GM19025 (cell line): ENCODE data around the gene MLLT10.
"Not testable (repeated sequence)": the region's sequence is repeated elsewhere in the genome, so short reads cannot be mapped to it uniquely, and the experiment has no call there.

Experiments used
- ATAC-seq: cut with Tn5 transposase; IDR thresholded peaks from one replicate; pipeline ENCODE4 v1.9.1; 2021; ENCODE audit warnings: mild to moderate bottlenecking, low read depth, moderate library complexity; ENCODE audit not compliant: unreplicated experiment

Gene MLLT10

DNA sequence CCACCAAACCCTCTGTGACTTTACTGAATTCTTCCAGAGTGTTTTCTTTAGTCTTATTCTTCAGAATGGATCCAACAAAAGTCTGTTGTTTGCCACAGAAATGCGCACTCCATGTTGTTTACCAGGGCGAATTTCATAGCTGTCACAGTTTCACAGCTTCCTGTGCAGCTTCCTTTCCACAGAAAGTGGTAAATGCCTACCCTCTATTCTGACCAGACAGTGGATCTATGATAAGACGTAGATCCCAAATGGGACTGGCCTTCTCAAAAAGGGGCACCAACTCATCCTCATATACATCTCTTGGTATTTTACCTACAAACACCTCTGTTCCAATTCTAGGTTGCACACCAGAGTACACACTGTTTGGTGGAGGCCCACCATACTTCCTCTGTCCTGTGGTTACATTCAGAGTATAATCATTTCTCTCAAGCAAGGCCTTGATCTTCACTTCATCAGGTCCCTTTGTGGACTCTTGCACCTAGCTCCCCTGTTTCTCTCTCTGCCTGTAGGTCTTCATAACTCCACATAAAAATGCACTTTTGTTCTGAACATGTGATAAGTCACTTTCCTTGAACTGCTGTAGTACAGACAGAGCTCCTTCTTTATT, 91.7 kb downstream of the MLLT10 start:
- ATAC-seq = no peak

DNA sequence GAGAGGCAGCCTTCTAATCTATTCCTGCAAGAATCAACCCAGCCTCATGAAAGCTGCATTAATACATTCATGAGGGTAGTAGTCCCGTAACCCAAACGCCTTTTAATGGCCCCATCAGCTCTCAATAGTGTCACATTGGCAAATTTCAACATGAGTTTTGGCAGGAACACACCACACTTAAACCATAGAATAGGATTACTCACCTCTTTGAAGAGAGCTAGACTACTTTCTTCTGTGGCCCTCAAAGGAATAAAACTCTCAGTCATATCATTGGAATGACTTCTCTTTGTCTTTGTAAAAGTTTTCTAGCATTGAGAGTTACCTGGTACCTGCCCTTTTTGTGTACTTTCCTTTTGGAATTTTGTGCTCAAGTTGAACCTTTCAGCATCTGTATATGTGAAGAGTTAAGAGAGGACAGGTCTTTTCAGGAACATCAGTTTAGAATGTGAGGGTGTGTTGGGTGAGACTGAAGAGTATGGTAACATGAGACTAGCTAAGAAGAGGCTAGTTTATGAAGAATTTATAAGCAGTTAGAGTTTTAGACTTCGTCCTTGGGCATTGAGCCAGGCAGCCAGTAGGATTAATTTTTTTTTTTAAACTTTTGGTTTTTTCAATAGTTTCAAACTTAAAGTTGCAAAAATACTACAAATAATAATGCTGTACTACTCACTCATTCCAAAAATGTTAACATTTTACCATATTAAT, 92.6 kb downstream of the MLLT10 start:
- ATAC-seq = no peak

DNA sequence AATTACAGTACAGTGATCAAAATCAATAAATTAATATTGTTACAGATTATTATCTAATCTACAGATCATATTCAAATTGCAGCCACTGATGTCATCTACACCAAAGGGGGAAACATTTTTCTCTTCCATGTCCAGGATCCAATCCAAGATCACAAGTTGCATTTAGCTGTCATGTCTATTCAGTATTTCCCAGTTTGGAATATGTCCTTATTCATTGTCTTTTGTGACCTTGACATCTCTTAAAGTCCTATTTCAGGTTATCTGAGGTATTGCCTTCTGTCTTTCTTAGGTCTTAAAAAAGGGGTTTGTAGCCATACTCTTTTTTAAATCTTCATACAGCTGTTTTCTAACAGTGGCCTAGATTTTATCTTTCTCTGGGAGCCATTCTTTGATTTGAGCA, 93.3 kb downstream of the MLLT10 start:
- no peak for ATAC-seq

DNA sequence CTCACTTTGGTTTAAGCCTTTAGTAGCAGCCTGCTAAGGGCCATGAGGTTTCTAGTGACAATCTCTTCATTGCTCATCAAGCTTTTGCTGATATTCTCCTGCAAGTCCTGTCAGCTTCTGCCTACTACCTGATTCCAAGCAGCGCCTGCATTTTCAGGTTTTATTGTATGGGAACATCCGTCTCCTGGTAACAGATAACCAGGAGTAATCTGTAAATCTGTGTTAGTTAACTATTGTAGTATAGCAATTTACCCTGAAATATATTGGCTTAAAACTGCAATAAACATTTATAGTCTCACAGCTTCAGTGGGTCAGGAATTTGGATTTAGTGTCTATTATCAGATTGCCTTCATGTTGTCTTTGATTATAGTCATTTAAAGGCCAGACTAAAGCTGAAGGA, 94.0 kb downstream of the MLLT10 start:
- no peak for ATAC-seq

DNA sequence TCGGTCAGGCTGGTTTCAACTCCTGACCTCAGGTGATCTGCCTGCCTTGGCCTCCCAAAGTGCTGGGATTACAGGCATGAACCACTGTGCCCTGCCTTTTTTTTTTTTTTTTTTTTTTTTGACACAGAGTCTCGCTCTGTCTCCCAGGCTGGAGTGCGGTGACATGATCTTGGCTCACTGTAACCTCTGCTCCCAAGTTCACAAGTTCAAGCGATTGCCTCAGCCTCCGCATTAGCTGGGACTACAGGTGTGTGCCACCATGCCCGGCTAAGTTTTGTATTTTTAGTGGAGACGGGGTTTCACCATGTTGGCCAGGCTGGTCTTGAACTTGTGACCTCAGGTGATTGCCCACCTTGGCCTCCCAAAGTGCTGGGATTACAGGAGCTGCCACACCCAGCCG, 94.6 kb downstream of the MLLT10 start:
- ATAC-seq = not testable (repeated sequence)

DNA sequence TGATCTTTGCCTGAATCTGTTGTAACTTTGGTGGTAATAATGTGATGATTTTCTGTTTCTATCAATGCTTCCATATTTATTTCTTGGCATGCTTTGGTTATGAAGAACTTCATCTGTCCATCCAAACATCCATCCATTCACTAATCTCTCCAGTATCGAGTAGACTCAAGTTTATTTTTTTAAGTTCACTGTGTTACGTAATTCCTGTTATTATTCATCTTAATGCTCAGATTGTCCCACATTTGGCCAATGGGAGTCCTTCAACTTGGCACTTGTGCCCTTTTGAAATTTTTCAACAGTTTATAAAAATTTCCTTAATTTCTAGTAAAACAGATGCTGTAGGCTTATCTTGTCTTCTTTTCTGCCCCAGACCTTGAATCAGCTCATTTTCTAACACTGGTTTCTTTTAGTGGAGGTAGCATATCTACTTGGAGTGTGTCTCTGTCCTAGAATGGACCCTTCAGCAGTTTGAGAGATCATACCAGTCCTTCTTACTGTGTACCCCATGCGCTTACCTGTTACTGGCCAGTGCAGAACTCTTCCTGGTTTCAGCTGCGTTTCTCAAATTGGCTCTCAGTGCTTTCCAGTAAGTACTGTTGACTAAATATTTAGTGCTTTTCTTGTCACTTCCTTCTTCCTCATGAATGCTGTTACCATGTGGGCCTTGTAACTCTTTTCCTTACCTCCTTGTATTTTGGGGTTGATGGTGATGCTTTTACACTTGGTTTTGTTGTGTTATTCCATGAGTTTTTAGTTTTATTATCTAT, 100.8 kb downstream of the MLLT10 start:
- no peak for ATAC-seq

DNA sequence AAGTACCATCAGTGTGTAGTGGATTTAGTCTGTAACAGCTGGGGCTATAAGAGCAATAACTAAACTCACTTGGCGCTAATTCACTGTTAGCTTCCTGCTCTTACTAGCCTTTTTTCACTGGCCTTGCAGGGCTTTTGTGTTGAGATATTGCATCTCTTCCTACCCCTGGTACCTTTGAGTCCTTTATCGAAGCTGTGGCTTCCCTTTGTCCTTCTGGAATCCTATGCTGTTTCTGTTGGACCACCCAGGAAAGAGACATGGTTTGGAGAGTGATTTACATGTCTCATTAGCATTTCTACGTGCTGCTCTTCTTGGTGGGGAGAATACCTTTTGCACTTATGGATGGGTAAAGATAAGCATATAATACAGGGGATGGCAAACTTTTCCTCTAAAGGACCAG, 103.8 kb downstream of the MLLT10 start:
- ATAC-seq = no peak

DNA sequence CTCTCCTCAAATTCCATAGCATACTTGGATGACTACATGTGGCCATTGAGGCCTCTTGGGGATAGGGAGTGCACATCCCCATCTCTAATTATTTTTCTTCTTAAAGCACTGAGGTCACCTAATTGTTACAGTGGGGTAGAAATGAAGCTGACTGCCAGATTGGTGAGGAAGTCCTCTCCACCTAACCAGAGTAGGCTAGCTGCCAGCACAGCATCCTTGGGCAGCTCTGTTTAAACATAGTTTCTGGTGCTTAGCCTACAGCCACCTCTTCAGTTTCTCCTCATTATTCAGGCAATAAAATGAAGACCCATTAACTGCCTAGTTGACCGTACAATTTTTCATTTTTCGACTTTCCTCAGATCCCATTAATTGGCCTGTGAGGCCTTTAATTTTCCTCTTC, 104.6 kb downstream of the MLLT10 start:
- ATAC-seq = no peak

DNA sequence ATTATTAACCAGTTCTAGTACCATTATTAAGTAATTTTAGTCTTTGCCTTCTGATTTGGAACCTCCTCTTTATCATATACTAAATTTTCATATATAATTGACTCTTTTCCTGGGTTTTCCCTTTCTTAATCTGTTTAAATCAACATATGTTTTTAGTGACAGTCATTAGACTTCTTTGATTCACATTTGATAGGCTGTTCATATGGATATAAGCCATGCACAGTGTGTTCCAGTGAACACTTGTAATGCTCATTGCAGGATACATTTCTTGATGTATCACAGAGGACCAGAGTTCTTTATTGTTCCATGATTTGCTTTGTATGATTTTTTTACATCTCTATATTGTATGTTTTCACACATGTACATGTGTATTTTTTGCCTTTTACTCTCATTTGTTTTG, 114.0 kb downstream of the MLLT10 start:
- no peak for ATAC-seq

DNA sequence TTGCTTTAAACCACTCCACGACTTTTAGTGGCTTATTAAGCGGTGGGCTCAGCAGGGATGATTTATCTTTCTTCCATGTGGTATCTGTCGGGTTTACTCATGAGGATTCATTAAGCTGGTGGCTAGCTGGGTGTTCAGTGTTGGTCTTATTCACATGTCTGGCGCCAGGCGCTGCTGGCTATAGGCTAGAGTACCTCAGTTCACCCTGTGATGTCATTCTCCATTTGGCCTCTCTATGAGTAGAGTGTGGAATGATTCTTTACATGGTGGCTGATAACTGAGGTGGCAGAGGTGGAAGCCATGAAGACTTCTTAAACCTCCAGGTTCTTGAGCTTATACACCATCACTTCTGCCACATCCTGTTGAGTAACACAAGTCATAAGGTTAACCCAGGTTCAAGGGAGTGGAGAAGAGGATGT, 115.4 kb downstream of the MLLT10 start:
- no peak for ATAC-seq

DNA sequence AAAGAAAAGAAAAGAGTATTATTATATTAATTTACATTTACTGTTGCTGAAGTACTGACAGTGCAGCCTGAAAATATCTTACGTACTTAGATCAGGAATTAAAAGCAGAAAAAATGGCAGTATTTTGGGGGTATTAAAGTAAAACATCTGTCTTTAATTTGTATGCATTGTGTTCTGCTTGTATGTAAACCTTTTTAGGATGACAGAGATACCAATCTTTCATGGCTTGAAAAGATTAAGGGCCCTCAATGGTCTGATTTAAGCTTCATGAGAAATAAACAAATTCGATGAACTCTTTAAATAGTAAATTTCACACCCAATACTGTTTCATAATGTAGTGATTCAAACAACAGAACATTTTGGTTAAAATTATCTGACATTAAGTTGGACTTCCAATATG, 116.3 kb downstream of the MLLT10 start:
- ATAC-seq = no peak

DNA sequence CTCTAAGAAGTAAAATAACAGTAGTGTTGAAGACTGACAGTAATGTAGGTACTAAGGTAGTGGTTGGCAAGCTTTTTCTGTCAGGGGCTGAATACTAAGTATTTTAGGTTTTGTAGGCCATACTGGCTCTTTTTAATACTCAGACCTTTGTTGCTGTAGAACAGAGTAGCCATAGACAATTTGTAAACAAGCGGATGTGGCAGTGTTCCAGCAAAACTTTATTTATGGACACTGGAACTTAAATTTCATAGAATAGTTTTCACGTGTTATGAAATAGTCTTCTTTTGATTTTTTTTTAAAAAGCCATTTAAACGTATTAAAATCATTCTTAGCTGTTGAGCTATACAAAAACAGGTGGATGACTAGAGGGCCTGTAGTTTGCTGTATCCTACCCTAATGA, 121.2 kb downstream of the MLLT10 start:
- ATAC-seq = no peak

DNA sequence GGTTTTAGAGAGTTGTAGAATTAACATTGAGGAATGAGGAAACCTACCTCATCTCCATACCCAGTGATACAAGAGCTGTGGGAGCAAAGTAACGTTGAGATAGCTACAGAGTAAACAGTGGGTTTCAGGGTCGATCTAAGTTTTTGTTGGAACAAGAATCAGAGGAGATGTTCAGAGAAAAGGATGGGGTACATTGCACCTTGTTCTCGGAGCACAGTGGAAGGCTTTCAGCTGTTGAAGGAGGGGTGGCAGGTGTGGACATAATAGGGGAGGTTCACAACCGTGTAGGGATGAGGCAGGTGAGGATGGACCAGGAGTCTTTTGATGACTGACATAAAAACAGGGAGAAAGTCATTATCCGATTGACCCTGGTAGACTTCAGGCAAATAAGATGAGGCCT, 121.7 kb downstream of the MLLT10 start:
- ATAC-seq = no peak

DNA sequence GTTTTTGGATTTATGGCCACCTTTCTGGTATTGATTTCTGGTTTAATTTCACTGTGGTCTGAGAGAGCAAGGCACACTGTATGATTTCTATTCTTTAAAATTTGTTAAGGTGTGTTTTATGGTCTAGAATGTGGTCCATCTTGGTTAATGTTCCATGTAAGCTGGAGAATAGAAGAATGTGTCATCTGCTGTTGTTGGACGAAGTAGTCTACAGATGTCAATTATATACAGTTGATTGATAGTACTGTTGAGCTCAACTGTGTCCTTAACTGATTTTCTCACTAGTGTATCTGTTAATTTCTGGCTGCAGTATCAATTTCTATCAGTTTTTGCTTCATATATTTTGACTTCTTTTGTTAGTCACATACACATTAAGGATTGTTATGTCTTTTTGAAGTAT, 127.1 kb downstream of the MLLT10 start:
- no peak for ATAC-seq

DNA sequence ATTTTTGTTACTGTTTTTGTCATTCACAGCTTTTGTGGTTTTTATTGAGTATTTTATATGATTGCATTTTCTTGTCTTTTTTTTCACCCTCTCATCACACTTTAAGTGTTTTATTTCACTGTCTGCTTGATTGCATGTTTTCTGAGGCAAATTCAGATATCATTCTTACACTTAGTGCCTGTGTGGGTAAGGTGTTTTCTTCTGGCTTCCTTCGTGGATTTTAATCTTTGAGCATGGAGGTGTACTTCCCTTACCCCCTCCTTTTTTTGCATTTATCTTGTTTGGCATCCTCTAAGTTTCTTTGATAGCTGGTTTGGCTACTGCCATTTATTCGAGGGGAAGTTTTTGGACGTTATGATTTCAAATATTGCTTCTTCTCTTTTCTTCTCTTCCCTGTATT, 127.9 kb downstream of the MLLT10 start:
- no peak for ATAC-seq

DNA sequence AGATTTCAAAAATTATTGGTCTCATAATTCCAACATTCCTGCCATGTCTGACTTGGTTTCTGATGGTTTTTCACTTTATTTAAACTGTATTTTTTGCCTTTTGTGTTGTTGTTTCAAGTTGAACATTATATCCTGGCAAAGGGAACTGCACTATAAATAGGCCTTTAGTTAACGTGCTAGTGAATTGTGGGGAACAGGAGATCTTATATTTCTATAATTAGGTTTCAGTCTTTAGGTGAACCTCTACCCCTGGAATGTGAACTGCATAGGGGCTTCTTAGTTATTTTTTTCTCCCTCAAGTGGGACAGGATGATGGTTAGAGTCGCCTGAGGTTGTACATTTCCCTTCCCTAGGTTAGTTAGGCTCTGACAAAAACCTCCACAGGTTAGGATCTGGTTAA, 128.6 kb downstream of the MLLT10 start:
- no peak for ATAC-seq

DNA sequence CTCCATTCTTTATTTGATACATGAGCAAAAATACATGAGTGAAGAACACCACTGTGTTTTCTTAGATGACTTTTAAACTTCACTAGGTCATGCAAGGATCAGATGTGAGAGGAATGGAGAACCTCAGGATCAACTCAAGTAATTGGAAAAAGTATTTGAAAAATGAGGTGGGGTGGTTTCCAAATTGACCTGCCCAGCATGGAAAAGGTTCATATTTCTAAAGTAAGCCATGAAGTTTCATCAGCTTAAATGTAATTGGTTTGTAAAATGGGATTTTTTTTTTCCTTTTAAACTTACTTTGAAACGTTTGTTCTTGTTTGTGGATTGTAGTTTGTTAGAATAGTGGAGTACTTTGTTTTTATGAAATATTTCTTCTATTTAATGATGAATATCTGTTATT, 134.8 kb downstream of the MLLT10 start:
- no peak for ATAC-seq

DNA sequence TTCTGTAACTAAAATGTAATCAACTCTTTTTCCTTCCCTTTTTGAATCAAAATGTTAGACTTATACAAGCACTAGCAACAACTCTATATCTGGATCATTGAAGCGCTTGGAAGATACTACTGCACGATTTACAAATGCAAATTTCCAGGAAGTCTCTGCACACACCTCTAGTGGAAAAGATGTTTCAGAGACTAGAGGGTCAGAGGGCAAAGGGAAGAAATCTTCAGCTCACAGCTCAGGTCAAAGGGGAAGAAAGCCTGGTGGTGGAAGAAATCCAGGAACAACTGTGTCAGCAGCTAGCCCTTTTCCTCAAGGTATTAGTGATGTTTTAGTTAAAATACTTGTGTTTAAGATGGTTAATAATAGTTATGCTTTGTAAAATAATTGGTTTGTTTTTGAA, 136.4 kb downstream of the MLLT10 start:
- no peak for ATAC-seq

DNA sequence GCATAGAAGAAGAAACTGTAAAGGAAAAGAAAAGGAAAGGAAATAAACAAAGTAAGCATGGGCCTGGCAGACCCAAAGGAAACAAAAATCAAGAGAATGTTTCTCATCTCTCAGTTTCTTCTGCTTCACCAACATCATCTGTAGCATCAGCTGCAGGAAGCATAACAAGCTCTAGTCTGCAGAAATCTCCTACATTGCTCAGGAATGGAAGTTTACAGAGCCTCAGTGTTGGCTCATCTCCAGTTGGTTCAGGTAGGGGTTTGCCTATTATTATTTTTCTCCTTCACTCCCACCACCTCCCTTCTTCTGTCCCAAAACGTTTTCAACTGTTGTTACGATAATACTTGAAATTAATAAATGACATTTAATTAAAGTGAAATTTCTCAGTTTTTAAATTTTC, 139.6 kb downstream of the MLLT10 start:
- no peak for ATAC-seq

DNA sequence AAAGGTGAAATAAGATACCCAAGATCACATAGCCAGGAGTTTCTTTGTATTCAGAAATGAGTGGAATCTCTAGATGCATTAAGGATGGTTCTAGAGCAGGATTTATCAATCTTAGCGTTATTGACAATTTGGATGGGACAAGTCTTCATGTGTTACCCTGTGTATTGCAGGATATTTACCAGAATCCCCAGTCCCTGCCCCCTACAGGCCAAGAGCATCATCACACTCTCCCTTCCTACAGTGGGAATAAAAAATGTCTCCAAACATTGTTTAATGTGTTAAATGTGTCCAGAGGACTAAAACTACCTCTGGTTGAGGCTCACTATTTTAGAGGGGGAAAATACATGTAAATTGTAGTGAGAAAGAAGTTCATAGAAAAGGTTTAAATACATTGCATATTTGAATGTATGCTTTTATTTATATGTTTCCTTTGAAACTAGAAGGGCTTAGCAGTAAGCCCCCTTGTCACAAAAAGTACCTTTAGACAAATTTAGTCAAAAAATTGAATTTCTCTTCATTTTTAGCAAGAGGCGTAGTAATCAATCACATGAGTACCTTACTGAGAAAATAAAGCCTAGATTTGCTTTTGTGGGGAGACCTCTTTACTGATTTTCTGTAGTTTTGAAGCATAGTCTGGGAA, 141.2 kb downstream of the MLLT10 start:
- ATAC-seq = no peak

DNA sequence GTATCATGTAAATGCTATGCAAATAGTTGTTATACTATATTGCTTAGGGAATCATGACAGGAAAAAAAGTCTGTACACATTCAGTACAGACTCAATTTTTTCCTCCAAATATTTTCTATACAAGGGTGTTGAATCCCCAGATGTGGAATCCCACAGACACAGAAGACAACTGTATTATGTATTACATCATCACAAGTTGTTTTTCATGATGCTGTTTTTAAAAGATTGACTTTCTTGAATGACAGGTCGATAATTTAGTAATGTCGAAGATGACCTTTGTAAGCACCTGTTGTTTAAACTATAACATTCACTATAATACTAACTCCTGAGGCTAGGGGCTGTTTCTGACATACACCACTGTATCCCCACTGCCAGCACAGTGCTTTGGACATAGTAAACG, 143.5 kb downstream of the MLLT10 start:
- ATAC-seq = no peak
